ENCODE measurements around the gene RSPO4. TPM values are rescaled to one million over a fixed set of nuclear protein-coding genes. Genes with fewer than 3 reads are reported as not detected.

The RSPO4 gene
- total RNA-seq, 2 experiments from 2014 or later, result not detected

- Mint-ChIP-seq H3K36me3 (ENCODE audit: low read depth) (peaks cover 1% of the 10 kb centered on the region), H3K9me3 (ENCODE audit: insufficient read depth) (peaks cover 2% of the 10 kb centered on the region), H3K27me3 (ENCODE audit: low read depth) (peaks cover 4% of the 10 kb centered on the region), H3K27ac (no peak overlapping the region), H3K4me1 (ENCODE audit: low read depth) (no peaks in the 10 kb centered on the region), H3K4me3 (no peak overlapping the region)
- CTCF ChIA-PET, result no interaction called here
- POLR2A ChIA-PET, result no interaction called here
- DNase-seq (no peak), ATAC-seq (no peak)
Observed at GRCh38 chr20:925516-925915, 76.6 kb downstream of the RSPO4 start.

GRCh38 chr20:924639-925038, 77.5 kb downstream of the RSPO4 start:
- H3K4me1 Mint-ChIP-seq (ENCODE audit: low read depth), result no peaks in the 10 kb centered on the region
- H3K27ac Mint-ChIP-seq, result no peak overlapping the region
- DNase-seq (no peak), ATAC-seq (no peak)
- ChIA-PET POLR2A (no interaction called here), CTCF (no interaction called here)
- no peaks in the 10 kb centered on the region for H3K9me3 Mint-ChIP-seq (ENCODE audit: insufficient read depth)
- H3K4me3 Mint-ChIP-seq, result no peak overlapping the region
- peaks cover 6% of the 10 kb centered on the region for H3K27me3 Mint-ChIP-seq (ENCODE audit: low read depth)
- H3K36me3 Mint-ChIP-seq (ENCODE audit: low read depth), result no peaks in the 10 kb centered on the region

- H3K27ac Mint-ChIP-seq, result no peak overlapping the region
- no peak overlapping the region for H3K4me3 Mint-ChIP-seq
- POLR2A ChIA-PET, result no interaction called here
- ATAC-seq (no peak), DNase-seq (no peak)
- CTCF ChIA-PET, result no interaction called here
- peaks cover 4% of the 10 kb centered on the region for H3K27me3 Mint-ChIP-seq (ENCODE audit: low read depth)
- H3K36me3 Mint-ChIP-seq (ENCODE audit: low read depth), result no peaks in the 10 kb centered on the region
- H3K4me1 Mint-ChIP-seq (ENCODE audit: low read depth), result no peaks in the 10 kb centered on the region
- no peaks in the 10 kb centered on the region for H3K9me3 Mint-ChIP-seq (ENCODE audit: insufficient read depth)
Observed at GRCh38 chr20:922781-923180, 79.3 kb downstream of the RSPO4 start.

- H3K36me3 Mint-ChIP-seq (ENCODE audit: low read depth), result no peaks in the 10 kb centered on the region
- CTCF ChIA-PET, result interaction anchor here (1.3 kb wide), 1 partner anchor 9 kb away, joined by 3 read pairs; no protein-coding TSS in a partner anchor
- no peak for ATAC-seq
Observed at GRCh38 chr20:921068-921467, 81.0 kb downstream of the RSPO4 start.

GRCh38 chr20:920311-920710, 81.8 kb downstream of the RSPO4 start:
- Mint-ChIP-seq H3K36me3 (ENCODE audit: low read depth) (no peaks in the 10 kb centered on the region), H3K27me3 (ENCODE audit: low read depth) (peaks cover 2% of the 10 kb centered on the region), H3K4me3 (no peak overlapping the region), H3K4me1 (ENCODE audit: low read depth) (no peaks in the 10 kb centered on the region), H3K27ac (no peak overlapping the region), H3K9me3 (ENCODE audit: insufficient read depth) (no peaks in the 10 kb centered on the region)
- DNase-seq, result no peak
- CTCF ChIA-PET, result interaction anchor here (1.3 kb wide), 1 partner anchor 9 kb away, joined by 3 read pairs; no protein-coding TSS in a partner anchor
- POLR2A ChIA-PET, result no interaction called here
- no peak for ATAC-seq

More at GRCh38 chr20:921068-921467, 81.0 kb downstream of the RSPO4 start:
- Mint-ChIP-seq H3K27ac (no peak overlapping the region), H3K27me3 (ENCODE audit: low read depth) (peaks cover 2% of the 10 kb centered on the region), H3K9me3 (ENCODE audit: insufficient read depth) (no peaks in the 10 kb centered on the region), H3K4me1 (ENCODE audit: low read depth) (no peaks in the 10 kb centered on the region), H3K4me3 (no peak overlapping the region)
- no peak for DNase-seq
- POLR2A ChIA-PET, result no interaction called here

GRCh38 chr20:919491-919916, 82.6 kb downstream of the RSPO4 start:
- Mint-ChIP-seq H3K4me3 (no peak overlapping the region), H3K4me1 (ENCODE audit: low read depth) (no peaks in the 10 kb centered on the region), H3K27me3 (ENCODE audit: low read depth) (peaks cover 2% of the 10 kb centered on the region), H3K36me3 (ENCODE audit: low read depth) (no peaks in the 10 kb centered on the region), H3K9me3 (ENCODE audit: insufficient read depth) (no peaks in the 10 kb centered on the region), H3K27ac (no peak overlapping the region)
- ATAC-seq, result no peak
- CTCF ChIA-PET, result no interaction called here
- DNase-seq, result no peak
- POLR2A ChIA-PET, result no interaction called here

GRCh38 chr20:917416-917815, 84.7 kb downstream of the RSPO4 start:
- ChIA-PET POLR2A (no interaction called here), CTCF (no interaction called here)
- Mint-ChIP-seq H3K9me3 (ENCODE audit: insufficient read depth) (no peaks in the 10 kb centered on the region), H3K27me3 (ENCODE audit: low read depth) (peaks cover 8% of the 10 kb centered on the region), H3K4me1 (ENCODE audit: low read depth) (no peaks in the 10 kb centered on the region), H3K36me3 (ENCODE audit: low read depth) (no peaks in the 10 kb centered on the region), H3K4me3 (no peak overlapping the region), H3K27ac (no peak overlapping the region)
- ATAC-seq (no peak), DNase-seq (no peak)

GRCh38 chr20:916825-917224, 85.3 kb downstream of the RSPO4 start:
- Mint-ChIP-seq H3K4me1 (ENCODE audit: low read depth) (no peaks in the 10 kb centered on the region), H3K27ac (no peak overlapping the region), H3K9me3 (ENCODE audit: insufficient read depth) (no peaks in the 10 kb centered on the region), H3K36me3 (ENCODE audit: low read depth) (no peaks in the 10 kb centered on the region), H3K27me3 (ENCODE audit: low read depth) (peaks cover 8% of the 10 kb centered on the region), H3K4me3 (no peak overlapping the region)
- ChIA-PET CTCF (no interaction called here), POLR2A (no interaction called here)
- ATAC-seq (no peak), DNase-seq (no peak)

GRCh38 chr20:916125-916799, 85.8 kb downstream of the RSPO4 start, which contains the start of gene ANGPT4:
Gene ANGPT4, minus strand, starts transcription at chr20:916334. Its CDS starts 120 bp downstream, at chr20:916214.
- Mint-ChIP-seq H3K27me3 (ENCODE audit: low read depth) (peaks cover 8% of the 10 kb centered on the region), H3K36me3 (ENCODE audit: low read depth) (no peaks in the 10 kb centered on the region), H3K4me1 (ENCODE audit: low read depth) (no peaks in the 10 kb centered on the region), H3K9me3 (ENCODE audit: insufficient read depth) (no peaks in the 10 kb centered on the region), H3K4me3 (no peak within 1 kb of the TSS), H3K27ac (no peak within 1 kb of the TSS)
- DNase-seq (no peak), ATAC-seq (no peak)
- POLR2A ChIA-PET, result no interaction called here
- CTCF ChIA-PET, result no interaction called here

- H3K36me3 Mint-ChIP-seq (ENCODE audit: low read depth), result no peaks in the 10 kb centered on the region
- no peak overlapping the region for H3K27ac Mint-ChIP-seq
- no peaks in the 10 kb centered on the region for H3K9me3 Mint-ChIP-seq (ENCODE audit: insufficient read depth)
- H3K4me1 Mint-ChIP-seq (ENCODE audit: low read depth), result no peaks in the 10 kb centered on the region
- DNase-seq (no peak), ATAC-seq (no peak)
- CTCF ChIA-PET, result no interaction called here
- POLR2A ChIA-PET, result no interaction called here
- peaks cover 7% of the 10 kb centered on the region for H3K27me3 Mint-ChIP-seq (ENCODE audit: low read depth)
- no peak overlapping the region for H3K4me3 Mint-ChIP-seq
Observed at GRCh38 chr20:914727-915498, 87.2 kb downstream of the RSPO4 start.

GRCh38 chr20:913306-913849, 88.7 kb downstream of the RSPO4 start:
- POLR2A ChIA-PET, result no interaction called here
- Mint-ChIP-seq H3K36me3 (ENCODE audit: low read depth) (no peaks in the 10 kb centered on the region), H3K27me3 (ENCODE audit: low read depth) (peaks cover 7% of the 10 kb centered on the region), H3K4me1 (ENCODE audit: low read depth) (no peaks in the 10 kb centered on the region), H3K4me3 (no peak overlapping the region), H3K27ac (no peak overlapping the region), H3K9me3 (ENCODE audit: insufficient read depth) (no peaks in the 10 kb centered on the region)
- CTCF ChIA-PET, result no interaction called here
- ATAC-seq, result no peak
- no peak for DNase-seq

- Mint-ChIP-seq H3K27ac (no peak overlapping the region), H3K4me3 (no peak overlapping the region), H3K36me3 (ENCODE audit: low read depth) (no peaks in the 10 kb centered on the region), H3K27me3 (ENCODE audit: low read depth) (peaks cover 7% of the 10 kb centered on the region), H3K9me3 (ENCODE audit: insufficient read depth) (no peaks in the 10 kb centered on the region), H3K4me1 (ENCODE audit: low read depth) (no peaks in the 10 kb centered on the region)
- DNase-seq, result no peak
- CTCF ChIA-PET, result no interaction called here
- POLR2A ChIA-PET, result no interaction called here
- ATAC-seq, result no peak
Observed at GRCh38 chr20:911882-912600, 90.1 kb downstream of the RSPO4 start.
